ENCODE data around the gene SHH. TPM values are rescaled to one million over a fixed set of nuclear protein-coding genes. Genes with fewer than 3 reads are reported as not detected.

The SHH gene
- total RNA-seq, 1 experiment from 2014 or later: 0.26 TPM

- 0 out of 2 replicates have a peak, but pooled peaks have one; percentile 71 for TF ChIP-seq STAT6 (CRISPR knock-in tag; conservative IDR thresholded peaks at IDR 0.05; ENCODE audit: low read depth)
- no peak for TF ChIP-seq GABPB1 (CRISPR knock-in tag; IDR thresholded peaks at IDR 0.05)
- no peak for TF ChIP-seq USF2 (CRISPR knock-in tag; IDR thresholded peaks at IDR 0.05)
- TF ChIP-seq PREB (CRISPR knock-in tag; IDR thresholded peaks at IDR 0.05; ENCODE audit: borderline replicate concordance): no peak
- TF ChIP-seq TEAD1 (CRISPR knock-in tag; IDR thresholded peaks at IDR 0.05): peak; percentile 85; the same call in 1 of the 2 replicates
- TF ChIP-seq MYBL2 (CRISPR knock-in tag; IDR thresholded peaks at IDR 0.05): peak; percentile 78; the same call in 1 of the 2 replicates
- TF ChIP-seq ZNF263 (CRISPR knock-in tag; IDR thresholded peaks at IDR 0.05; ENCODE audit: low read depth): peak; percentile 45; the same call in 1 of the 2 replicates
- TF ChIP-seq HMGXB4 (CRISPR knock-in tag; IDR thresholded peaks at IDR 0.05): no peak
- TF ChIP-seq ZMAT4 (CRISPR knock-in tag; IDR thresholded peaks at IDR 0.05): no peak
- TF ChIP-seq ZNF232 (CRISPR knock-in tag; IDR thresholded peaks at IDR 0.05): peak; percentile 84
- TF ChIP-seq ESRRA (CRISPR knock-in tag; IDR thresholded peaks at IDR 0.05; ENCODE audit: borderline replicate concordance): peak; percentile 92
- TF ChIP-seq NFATC4 (CRISPR knock-in tag; IDR thresholded peaks at IDR 0.05): no peak
- peak; percentile 19; the same call in 1 of the 2 replicates for TF ChIP-seq ZNF423 (CRISPR knock-in tag; IDR thresholded peaks at IDR 0.05)
- peak; percentile 93 for TF ChIP-seq ELF4 (CRISPR knock-in tag; IDR thresholded peaks at IDR 0.05; ENCODE audit: low read depth)
- TF ChIP-seq ARID4B (CRISPR knock-in tag; IDR thresholded peaks at IDR 0.05; ENCODE audit: borderline replicate concordance): peak; percentile 82; the same call in 1 of the 2 replicates
- TF ChIP-seq TCF7 (CRISPR knock-in tag; IDR thresholded peaks at IDR 0.05; ENCODE audit: low read depth): peak; percentile 98
- no peak for TF ChIP-seq CTCF (IDR thresholded peaks at IDR 0.05)
- TF ChIP-seq ATF6 (CRISPR knock-in tag; IDR thresholded peaks at IDR 0.05): no peak
- TF ChIP-seq ZBTB43 (CRISPR knock-in tag; IDR thresholded peaks at IDR 0.05): peak; percentile 74; the same call in 1 of the 2 replicates
These were observed 9.3 kb downstream of the SHH start (continued) for GRCh38 chr7:155802906-155803417.

Measured in WTC11 (cell line).